Stomach smooth muscle (tissue), 2 donors: ENCODE measurements around the gene PNMA1.

Experiments
- H3K27ac ChIP-seq: one replicate; pipeline ENCODE4 v1.7.0; 2013; ENCODE audit warnings: mild to moderate bottlenecking, low read length, inconsistent platforms
- H3K27me3 ChIP-seq, 2 donors: one replicate each; pipeline ENCODE4 v1.7.0; 2013; ENCODE audit warnings: low read length in 2 of 2; ENCODE audit not compliant: insufficient read depth in 2 of 2, control insufficient read depth in 1 of 2
- H3K36me3 ChIP-seq, 2 donors: one replicate each; pipeline ENCODE4 v1.7.0; 2013; ENCODE audit warnings: low read length in 2 of 2; ENCODE audit not compliant: control insufficient read depth in 2 of 2, insufficient read depth in 2 of 2
- H3K4me1 ChIP-seq: one replicate; pipeline ENCODE4 v1.7.0; 2013; ENCODE audit warnings: low read length; ENCODE audit not compliant: control insufficient read depth, insufficient read depth
- H3K4me3 ChIP-seq, 2 donors: one replicate each; pipeline ENCODE4 v1.7.0; 2013; ENCODE audit warnings: low read length in 2 of 2
- H3K9ac ChIP-seq, 2 donors: one replicate each; pipeline ENCODE4 v1.7.0; 2013; ENCODE audit warnings: low read length in 2 of 2, mild to moderate bottlenecking in 1 of 2
- H3K9me3 ChIP-seq, 2 donors: one replicate each; pipeline ENCODE4 v1.7.0; 2013; ENCODE audit warnings: low read length in 2 of 2; ENCODE audit not compliant: control insufficient read depth in 2 of 2
- donor health status: healthy.
- donor health status: Pancreatic carcinoma.

Gene PNMA1

DNA sequence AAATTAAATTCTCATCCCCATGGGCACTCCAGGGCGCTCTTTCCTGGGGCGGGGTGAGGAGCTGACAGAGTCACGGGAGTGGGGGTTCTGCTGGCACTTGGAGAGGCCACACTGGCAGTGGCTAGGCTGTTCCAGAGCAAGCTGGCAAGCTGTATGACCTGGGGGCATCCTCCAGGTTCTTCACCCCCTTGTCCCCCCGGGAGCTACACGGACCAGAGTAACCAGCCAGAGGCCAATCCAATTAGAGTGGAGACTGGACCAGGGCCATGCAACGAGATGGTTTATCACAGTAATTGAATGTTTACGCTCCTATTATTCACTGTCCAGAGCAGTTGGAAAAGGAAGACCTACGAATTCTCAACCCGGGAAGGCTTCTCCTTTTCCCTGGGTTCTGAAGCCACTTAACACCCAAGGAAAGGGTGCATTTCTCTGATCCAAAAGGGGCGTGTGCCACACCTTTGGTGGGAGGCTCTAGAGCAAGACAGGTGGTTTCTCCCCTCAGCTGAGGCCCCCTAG is 43.8 kb upstream of the PNMA1 start:
- Histone ChIP-seq H3K36me3 (no peaks in the 10 kb centered on the region), H3K27me3 (no peaks in the 10 kb centered on the region), H3K9ac (peak overlapping the region; percentile 80 to 92), H3K9me3 (no peaks in the 10 kb centered on the region), H3K27ac (peak overlapping the region; percentile 92), H3K4me3 (peak overlapping the region; percentile 70 to 83), H3K4me1 (peaks cover 87% of the 10 kb centered on the region)

DNA sequence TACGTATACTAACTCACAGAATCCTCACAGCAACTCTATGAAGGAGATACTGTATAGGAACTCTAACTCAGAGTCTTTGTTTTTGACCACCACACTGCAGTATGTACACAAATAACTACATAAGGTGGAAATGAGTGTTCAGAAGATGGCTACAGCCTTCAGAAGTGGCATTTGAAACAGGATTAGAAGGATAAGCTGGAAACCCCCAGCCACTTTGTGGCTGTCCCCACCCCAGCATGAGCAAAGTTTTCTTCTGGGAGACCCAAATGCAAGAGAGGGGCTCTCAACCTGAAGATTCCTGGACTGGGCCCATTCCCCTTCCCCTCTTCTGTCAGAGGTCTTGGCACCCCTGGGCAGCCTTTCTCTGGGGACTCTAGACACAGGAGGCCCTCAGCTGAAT is 43.2 kb upstream of the PNMA1 start:
- Histone ChIP-seq H3K36me3 (no peaks in the 10 kb centered on the region), H3K27ac (peak overlapping the region; percentile 92), H3K27me3 (no peaks in the 10 kb centered on the region), H3K9me3 (no peaks in the 10 kb centered on the region), H3K4me1 (peaks cover 87% of the 10 kb centered on the region), H3K9ac (peak overlapping the region; percentile 5 to 92), H3K4me3 (peak overlapping the region; percentile 70 to 83)

DNA sequence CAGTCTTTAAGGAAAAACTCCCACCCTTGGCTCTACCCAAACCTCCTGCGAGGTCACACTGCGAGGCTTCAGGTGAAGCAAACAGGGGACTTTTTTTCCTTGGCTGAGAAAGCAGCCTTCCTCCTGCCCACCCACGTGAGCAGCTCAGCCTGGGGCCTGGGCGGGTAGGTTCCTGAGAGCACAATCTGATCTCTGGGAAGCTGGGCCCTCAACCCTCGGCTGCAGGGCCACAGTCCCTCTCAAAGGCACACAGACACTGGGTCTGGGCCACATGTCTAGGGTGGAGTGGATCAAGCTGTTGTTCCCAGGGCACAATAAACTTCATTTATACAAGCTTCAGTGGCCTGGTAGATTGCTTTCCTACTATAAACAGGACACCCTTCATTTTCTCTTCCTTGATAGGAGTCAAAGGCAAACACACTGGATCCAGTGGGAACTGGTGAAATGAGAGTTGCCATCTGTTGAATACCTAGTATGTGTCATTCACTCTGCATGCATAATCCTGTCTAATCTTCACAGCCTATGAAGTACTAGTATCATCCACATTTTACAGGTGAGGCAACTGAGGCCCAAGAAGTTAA is 41.3 kb upstream of the PNMA1 start:
- Histone ChIP-seq H3K9me3 (no peaks in the 10 kb centered on the region), H3K4me3 (peak overlapping the region; percentile 69 to 70), H3K27ac (peak overlapping the region; percentile 92), H3K9ac (peak overlapping the region; percentile 79 to 92), H3K4me1 (peaks cover 87% of the 10 kb centered on the region), H3K36me3 (no peaks in the 10 kb centered on the region), H3K27me3 (no peaks in the 10 kb centered on the region)

DNA sequence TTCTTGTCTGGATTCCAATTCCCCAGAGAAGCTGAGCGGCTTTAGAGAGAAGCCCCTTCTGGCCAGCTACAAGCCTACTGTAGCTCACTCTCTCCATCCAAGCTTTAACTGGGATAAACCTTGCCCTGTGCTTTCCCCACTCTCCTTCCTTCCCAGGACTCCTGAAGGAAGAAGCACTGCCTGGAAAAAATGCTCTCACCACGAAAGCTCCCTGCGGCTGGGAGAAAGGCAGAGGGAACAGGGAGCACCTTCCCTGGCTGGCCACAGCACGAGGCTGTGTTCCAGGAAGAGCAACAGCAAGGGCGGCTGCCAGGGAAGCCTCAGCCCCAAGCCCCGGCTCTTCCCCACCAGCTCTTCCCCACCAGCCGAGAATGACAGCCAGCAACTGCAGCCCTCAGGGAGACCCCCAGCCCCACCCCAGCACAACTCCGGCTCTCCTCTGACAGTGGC is 40.8 kb upstream of the PNMA1 start:
- Histone ChIP-seq H3K9ac (peak overlapping the region; percentile 79 to 92), H3K4me3 (peak overlapping the region; percentile 69 to 70), H3K27ac (peak overlapping the region; percentile 92), H3K36me3 (no peaks in the 10 kb centered on the region), H3K4me1 (peaks cover 89% of the 10 kb centered on the region), H3K27me3 (no peaks in the 10 kb centered on the region), H3K9me3 (no peaks in the 10 kb centered on the region)

DNA sequence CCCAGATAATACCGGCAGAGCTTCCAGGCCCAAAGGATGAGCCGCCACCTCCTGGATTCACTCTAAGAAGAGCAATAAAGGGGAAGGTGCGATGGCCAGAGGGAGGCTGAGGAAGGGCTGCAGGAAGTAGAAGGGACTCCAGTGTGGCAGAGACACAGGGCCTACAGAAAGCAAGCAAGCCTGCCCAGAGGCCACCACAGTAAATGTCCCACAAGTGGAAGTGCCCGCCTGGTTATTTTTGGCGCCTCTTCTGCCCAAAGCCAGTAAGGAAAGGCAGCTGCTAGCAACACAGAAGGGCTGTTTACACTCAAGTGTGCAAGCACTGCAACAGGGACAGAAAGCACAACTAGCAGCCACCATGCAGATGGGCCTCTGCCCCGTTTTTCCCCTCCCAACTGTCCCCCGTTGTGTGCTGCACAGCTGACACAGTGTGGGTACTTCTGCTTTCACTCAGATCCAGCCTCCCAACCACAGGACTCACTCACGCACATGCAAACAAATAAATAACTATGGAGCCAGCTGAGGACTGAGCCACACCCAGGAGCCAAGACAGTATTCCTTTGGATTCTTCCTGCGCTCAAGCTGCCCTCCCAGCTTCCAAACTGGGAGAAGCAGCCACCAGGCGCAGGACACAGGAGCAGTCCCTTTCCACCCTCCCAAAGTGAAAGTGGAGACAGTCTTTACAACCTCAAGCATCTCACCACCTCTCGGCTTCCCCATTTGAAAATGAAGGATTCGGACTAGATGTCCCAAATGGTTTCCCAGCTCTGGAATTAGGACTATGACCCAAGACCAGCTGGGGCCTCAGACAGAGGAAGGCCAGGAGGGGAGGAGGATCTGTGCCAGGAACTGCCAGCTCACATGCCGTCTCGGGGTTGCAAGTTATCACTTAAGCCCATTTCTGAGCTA is 40.0 kb upstream of the PNMA1 start:
- no peaks in the 10 kb centered on the region for H3K27me3 ChIP-seq
- H3K9me3 ChIP-seq: no peaks in the 10 kb centered on the region
- peak overlapping the region; percentile 69 to 70 for H3K4me3 ChIP-seq
- H3K4me1 ChIP-seq: peaks cover 95% of the 10 kb centered on the region
- peak overlapping the region; percentile 79 to 92 for H3K9ac ChIP-seq
- peak overlapping the region; percentile 92 for H3K27ac ChIP-seq
- no peaks in the 10 kb centered on the region for H3K36me3 ChIP-seq

DNA sequence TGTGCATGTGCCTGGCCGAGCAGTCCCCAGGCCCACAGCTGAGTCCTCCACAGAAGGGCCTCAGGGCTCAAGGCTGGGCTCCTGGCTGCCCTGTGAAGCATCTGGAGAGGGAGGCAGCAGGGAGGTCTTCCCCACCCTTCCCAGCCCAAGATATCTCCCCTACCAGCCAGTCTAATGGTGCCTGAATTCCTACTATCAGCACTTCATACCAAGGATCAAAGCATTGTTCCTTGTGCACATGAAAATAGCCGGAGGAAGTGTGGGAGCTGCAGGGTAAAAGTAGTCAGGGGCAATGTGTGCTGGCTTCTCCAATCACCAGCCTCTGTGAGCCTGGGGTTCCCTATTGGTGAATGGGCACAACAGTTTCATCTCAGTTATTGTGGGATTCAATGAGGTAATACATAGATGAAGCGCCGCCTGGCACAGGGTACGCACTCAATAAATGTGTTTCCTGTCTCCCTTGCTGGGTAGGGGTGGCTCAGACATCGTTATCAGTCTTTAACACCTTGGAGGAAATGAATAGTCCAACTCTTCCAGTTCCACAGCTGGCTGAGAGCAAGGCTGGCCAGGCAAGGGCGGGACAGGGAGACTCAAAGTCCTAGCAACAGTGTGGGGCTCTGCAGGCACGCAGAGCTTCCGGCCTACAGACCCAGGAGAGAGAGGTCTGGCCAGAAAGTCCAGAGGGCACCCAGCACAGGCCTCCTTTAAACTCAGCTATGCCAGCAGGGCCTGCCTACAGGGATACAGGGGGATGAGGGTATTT is 39.1 kb upstream of the PNMA1 start:
- Histone ChIP-seq H3K36me3 (no peaks in the 10 kb centered on the region), H3K27ac (peak overlapping the region; percentile 92), H3K9ac (peak overlapping the region; percentile 79 to 92), H3K27me3 (no peaks in the 10 kb centered on the region), H3K9me3 (no peaks in the 10 kb centered on the region), H3K4me3 (peak overlapping the region; percentile 69 to 70), H3K4me1 (peaks cover 95% of the 10 kb centered on the region)

DNA sequence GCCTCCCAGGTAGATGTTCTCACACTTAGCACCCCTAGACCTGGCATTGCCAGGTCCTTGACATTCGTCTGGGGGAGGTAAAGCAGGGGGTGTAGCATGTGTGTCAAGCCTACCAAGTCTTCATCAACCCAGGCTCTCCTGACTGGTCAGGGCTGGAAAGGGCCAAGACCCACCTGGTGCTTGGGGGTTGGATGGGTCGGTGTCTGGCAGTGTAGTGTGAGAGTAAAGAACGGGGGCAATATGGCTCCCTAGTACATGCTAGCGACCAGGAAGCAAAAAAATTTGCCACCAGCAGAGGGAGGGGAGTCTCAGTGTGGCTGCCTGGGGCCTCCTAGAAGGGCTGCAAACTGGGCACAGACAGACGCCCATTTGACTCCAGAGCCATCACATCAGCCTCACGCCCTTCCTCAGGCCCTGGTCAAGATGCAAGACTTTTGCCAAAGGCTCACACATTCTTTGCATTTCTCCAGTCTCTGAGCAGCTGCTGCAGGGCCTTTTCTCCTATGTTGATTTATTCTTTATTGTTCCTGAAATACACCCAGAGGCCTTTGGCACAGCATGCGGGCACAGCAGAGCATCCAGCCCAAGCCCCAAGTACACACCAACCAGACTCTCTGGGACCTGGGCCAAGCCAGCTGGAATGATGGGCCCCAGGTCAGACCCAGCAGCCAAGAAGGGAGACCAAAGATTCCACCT is 38.3 kb upstream of the PNMA1 start:
- Histone ChIP-seq H3K27me3 (no peaks in the 10 kb centered on the region), H3K36me3 (no peaks in the 10 kb centered on the region), H3K4me3 (peak overlapping the region; percentile 5 to 69), H3K27ac (peak overlapping the region; percentile 92), H3K9ac (peak overlapping the region; percentile 36 to 43), H3K4me1 (peaks cover 94% of the 10 kb centered on the region), H3K9me3 (no peaks in the 10 kb centered on the region)

DNA sequence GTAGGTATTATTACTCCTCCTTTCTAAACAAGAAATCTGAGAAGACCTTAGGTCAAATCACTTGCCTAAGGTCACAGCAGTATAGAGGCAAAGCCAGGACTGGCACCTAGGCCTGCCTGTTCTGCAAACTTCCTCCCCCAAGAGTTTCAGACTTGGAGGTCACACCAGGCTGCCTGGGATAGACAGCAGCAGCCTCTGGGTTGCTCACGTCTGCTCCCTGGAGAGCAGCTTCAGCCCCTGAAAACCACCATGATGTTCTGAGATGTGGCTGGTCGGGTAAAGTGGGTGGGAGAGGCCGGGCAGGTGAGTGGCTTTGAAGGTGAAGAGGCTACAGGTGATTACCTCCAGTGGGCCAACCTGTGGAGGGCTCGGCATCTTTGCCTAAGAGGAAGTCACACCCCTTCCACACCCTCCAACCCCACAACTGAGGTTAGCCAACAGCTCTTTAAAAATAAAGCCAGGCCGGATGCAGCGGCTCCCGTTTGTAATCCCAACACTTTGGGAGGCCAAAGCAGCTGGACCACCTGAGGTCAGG is 37.0 kb upstream of the PNMA1 start:
- H3K27ac ChIP-seq: peak overlapping the region; percentile 92
- peaks cover 94% of the 10 kb centered on the region for H3K4me1 ChIP-seq
- no peak overlapping the region for H3K4me3 ChIP-seq
- H3K27me3 ChIP-seq: no peaks in the 10 kb centered on the region
- no peaks in the 10 kb centered on the region for H3K36me3 ChIP-seq
- no peaks in the 10 kb centered on the region for H3K9me3 ChIP-seq
- H3K9ac ChIP-seq: no peak overlapping the region

DNA sequence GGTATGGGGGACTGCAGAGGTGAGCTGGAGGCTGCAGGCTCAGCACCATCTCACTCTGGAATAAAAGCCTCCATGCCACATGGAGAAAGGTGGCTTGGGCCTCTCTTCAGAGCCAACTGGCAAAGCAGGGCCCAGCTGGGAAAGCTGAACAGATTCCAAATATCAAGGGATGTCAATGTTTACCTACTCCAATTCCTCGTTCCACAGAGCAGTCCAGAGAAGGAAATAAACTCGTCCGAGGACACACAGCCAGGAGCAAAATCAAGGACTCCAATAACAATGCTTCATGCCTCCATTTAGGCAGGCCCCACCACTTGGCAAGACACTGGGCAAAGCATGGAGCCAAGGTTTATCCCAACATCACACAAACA is 36.3 kb upstream of the PNMA1 start:
- H3K9ac ChIP-seq: peak overlapping the region in 1 of 2 donors; percentile 36
- no peaks in the 10 kb centered on the region for H3K27me3 ChIP-seq

More for the DNA sequence above, 36.3 kb upstream of the PNMA1 start:
- Histone ChIP-seq H3K36me3 (no peaks in the 10 kb centered on the region), H3K4me3 (peak overlapping the region in 1 of 2 donors; percentile 35), H3K27ac (peak overlapping the region; percentile 92), H3K9me3 (no peaks in the 10 kb centered on the region), H3K4me1 (peaks cover 94% of the 10 kb centered on the region)
